Astrocyte (in vitro differentiated cells and primary cell): ENCODE results near the gene ZNF407. TPM values are rescaled to one million over a fixed set of nuclear protein-coding genes. Genes with fewer than 3 reads are reported as not detected.

Experiments used
- DNase-seq: peaks from one replicate; pipeline ENCODE4 v3.0.0-alpha.2; 2010; ENCODE audit warnings: low read depth
- FAIRE-seq: peaks from 2 replicates; lab custom pipeline; 2011; peaks lifted over from hg19 to GRCh38; lab: Jason Lieb, UNC
- H2AFZ ChIP-seq: 2 replicates; pipeline ENCODE4 v1.6.0; 2012; ENCODE audit warnings: low read depth, low read length, inconsistent platforms
- H3K27ac ChIP-seq: 2 replicates; pipeline ENCODE4 v1.5.1; 2011; ENCODE audit warnings: low read depth, low read length, inconsistent platforms
- H3K27me3 ChIP-seq: 2 replicates; pipeline ENCODE4 v1.6.0; 2011; ENCODE audit warnings: low read length, inconsistent platforms; ENCODE audit not compliant: insufficient read depth
- H3K36me3 ChIP-seq: 2 replicates; pipeline ENCODE4 v1.5.1; 2011; ENCODE audit warnings: low read length, inconsistent platforms; ENCODE audit not compliant: insufficient read depth
- H3K4me1 ChIP-seq: 2 replicates; pipeline ENCODE4 v1.5.1; 2011; ENCODE audit warnings: low read length, inconsistent platforms; ENCODE audit not compliant: insufficient read depth
- H3K4me2 ChIP-seq: 2 replicates; pipeline ENCODE4 v1.6.0; 2012; ENCODE audit warnings: low read length, inconsistent platforms
- H3K4me3 ChIP-seq: 2 replicates; pipeline ENCODE4 v1.5.1; 2011; ENCODE audit warnings: low read depth, mild to moderate bottlenecking, low read length, inconsistent platforms; ENCODE audit not compliant: insufficient read depth
- H3K79me2 ChIP-seq: 2 replicates; pipeline ENCODE4 v1.6.0; 2012; ENCODE audit warnings: mild to moderate bottlenecking, low read length, inconsistent platforms; ENCODE audit not compliant: insufficient read depth
- H3K9ac ChIP-seq: 2 replicates; pipeline ENCODE4 v1.6.0; 2012; ENCODE audit warnings: mild to moderate bottlenecking, low read length, inconsistent platforms
- H3K9me3 ChIP-seq: 2 replicates; pipeline ENCODE4 v1.5.1; 2012; ENCODE audit warnings: low read depth, mild to moderate bottlenecking, low read length, inconsistent platforms; ENCODE audit not compliant: insufficient read depth
- H4K20me1 ChIP-seq: 2 replicates; pipeline ENCODE4 v1.6.0; 2012; ENCODE audit warnings: low read length, inconsistent platforms; ENCODE audit not compliant: insufficient read depth
- H3K27ac Mint-ChIP-seq: one replicate; pipeline ENCODE4 v1.8.0; 2021; ENCODE audit warnings: mild to moderate bottlenecking, mixed read lengths; ENCODE audit not compliant: unreplicated experiment
- H3K27me3 Mint-ChIP-seq: one replicate; pipeline ENCODE4 v1.8.0; 2021; ENCODE audit warnings: low read depth, mixed read lengths; ENCODE audit not compliant: unreplicated experiment
- H3K36me3 Mint-ChIP-seq: one replicate; pipeline ENCODE4 v1.8.0; 2021; ENCODE audit warnings: low read depth, mixed read lengths; ENCODE audit not compliant: unreplicated experiment
- H3K4me1 Mint-ChIP-seq: one replicate; pipeline ENCODE4 v1.8.0; 2021; ENCODE audit warnings: low read depth, mixed read lengths; ENCODE audit not compliant: unreplicated experiment
- H3K4me3 Mint-ChIP-seq: one replicate; pipeline ENCODE4 v1.8.0; 2021; ENCODE audit warnings: mild to moderate bottlenecking, moderate library complexity, mixed read lengths; ENCODE audit not compliant: unreplicated experiment
- H3K9me3 Mint-ChIP-seq: one replicate; pipeline ENCODE4 v1.8.0; 2021; ENCODE audit warnings: mild to moderate bottlenecking, mixed read lengths; ENCODE audit not compliant: unreplicated experiment
- CTCF ChIP-seq: IDR thresholded peaks from 2 replicates; pipeline ENCODE4 v1.5.1; 2011; ENCODE audit warnings: low read depth, mild to moderate bottlenecking, inconsistent platforms, low read length, moderate library complexity; ENCODE audit not compliant: insufficient read depth
- EZH2 ChIP-seq: IDR thresholded peaks from 2 replicates; pipeline ENCODE4 v1.6.1; 2012; ENCODE audit warnings: mild to moderate bottlenecking, low read length, inconsistent platforms; ENCODE audit not compliant: insufficient read depth
- total RNA-seq: library from RNA; stranded (reverse); gene quantifications from 2 replicates; pipeline ENCODE4 v1.2.1, GENCODE V29; 2021

ZNF407 gene
- total RNA-seq, 1 donor from 2014 or later = 13.8 TPM

- FAIRE-seq = no peak
- H3K4me1 ChIP-seq = no peaks in the 10 kb centered on the region
- H3K79me2 ChIP-seq = peaks cover 60% of the 10 kb centered on the region
- Mint-ChIP-seq H3K4me1 (peaks cover 5% of the 10 kb centered on the region), H3K4me3 (no peak overlapping the region), H3K27ac (no peak overlapping the region), H3K36me3 (peaks cover 3% of the 10 kb centered on the region), H3K9me3 (no peaks in the 10 kb centered on the region), H3K27me3 (no peaks in the 10 kb centered on the region)
- no peak overlapping the region for H3K4me3 ChIP-seq
- peaks cover 69% of the 10 kb centered on the region for H4K20me1 ChIP-seq
- no peak for DNase-seq
- H3K36me3 ChIP-seq = no peaks in the 10 kb centered on the region
- no peak overlapping the region for H3K27ac ChIP-seq
- no peak overlapping the region for H2AFZ ChIP-seq
- H3K9ac ChIP-seq = no peak overlapping the region
- TF ChIP-seq CTCF (no peak), EZH2 (no peak)
- no peaks in the 10 kb centered on the region for H3K27me3 ChIP-seq
- no peak overlapping the region for H3K4me2 ChIP-seq
- H3K9me3 ChIP-seq = no peaks in the 10 kb centered on the region
These were observed 19.8 kb downstream of the ZNF407 start for GRCh38 chr18:74617486-74617885.

- H3K4me2 ChIP-seq = no peak overlapping the region
- Mint-ChIP-seq H3K27ac (no peak overlapping the region), H3K36me3 (no peaks in the 10 kb centered on the region), H3K9me3 (no peaks in the 10 kb centered on the region), H3K27me3 (no peaks in the 10 kb centered on the region), H3K4me3 (no peak overlapping the region), H3K4me1 (peaks cover 4% of the 10 kb centered on the region)
- no peak overlapping the region for H3K9ac ChIP-seq
- H3K27ac ChIP-seq = no peak overlapping the region
- no peak overlapping the region for H2AFZ ChIP-seq
- peaks cover 81% of the 10 kb centered on the region for H3K79me2 ChIP-seq
- peaks cover 86% of the 10 kb centered on the region for H4K20me1 ChIP-seq
- H3K36me3 ChIP-seq = no peaks in the 10 kb centered on the region
- no peaks in the 10 kb centered on the region for H3K27me3 ChIP-seq
- TF ChIP-seq CTCF (no peak), EZH2 (no peak)
- H3K9me3 ChIP-seq = no peaks in the 10 kb centered on the region
- no peak for FAIRE-seq
- DNase-seq = no peak
- H3K4me3 ChIP-seq = no peak overlapping the region
- no peaks in the 10 kb centered on the region for H3K4me1 ChIP-seq
These were observed 24.4 kb downstream of the ZNF407 start for GRCh38 chr18:74622072-74622471.

- Histone ChIP-seq H3K4me2 (no peak overlapping the region), H3K27ac (no peak overlapping the region), H3K4me3 (no peak overlapping the region)
These were observed 25.6 kb downstream of the ZNF407 start for GRCh38 chr18:74623047-74623816.

More at GRCh38 chr18:74623047-74623816, 25.6 kb downstream of the ZNF407 start:
- Mint-ChIP-seq H3K36me3 (no peaks in the 10 kb centered on the region), H3K4me1 (peaks cover 4% of the 10 kb centered on the region), H3K9me3 (no peaks in the 10 kb centered on the region), H3K4me3 (no peak overlapping the region), H3K27me3 (no peaks in the 10 kb centered on the region), H3K27ac (no peak overlapping the region)
- no peak overlapping the region for H2AFZ ChIP-seq
- TF ChIP-seq CTCF (peak; percentile 56), EZH2 (no peak)
- no peak for FAIRE-seq
- no peaks in the 10 kb centered on the region for H3K36me3 ChIP-seq
- H3K27me3 ChIP-seq = no peaks in the 10 kb centered on the region
- H3K4me1 ChIP-seq = no peaks in the 10 kb centered on the region
- H4K20me1 ChIP-seq = peaks cover 79% of the 10 kb centered on the region
- no peak for DNase-seq
- no peak overlapping the region for H3K9ac ChIP-seq
- H3K9me3 ChIP-seq = no peaks in the 10 kb centered on the region
- peaks cover 76% of the 10 kb centered on the region for H3K79me2 ChIP-seq
